Measurements from ENCODE around the gene TMEM25. TPM values are rescaled to one million over a fixed set of nuclear protein-coding genes. Genes with fewer than 3 reads are reported as not detected.

Gene TMEM25
- total and polyA plus RNA-seq, 2 donors (not counting 3 experiments of a cell fraction or from before 2014, with no cell fraction given): 18.9 to 34.6 TPM

- Histone ChIP-seq H3K9me3 (replicated peaks; ENCODE audit: control insufficient read depth, insufficient read depth, low read length) (no peaks in the 10 kb centered on the region), H3K36me3 (ENCODE audit: control insufficient read depth in 2 of 2, extremely low read depth in 1 of 2, insufficient read depth in 2 of 2, low read length in 2 of 2) (peaks cover 9 to 24% of the 10 kb centered on the region in 2 experiments), H4K20me1 (replicated peaks; ENCODE audit: control insufficient read depth, extremely low read depth, insufficient read depth, low read length) (no peaks in the 10 kb centered on the region), H3K79me2 (ENCODE audit: control insufficient read depth, insufficient read depth, low read length) (no peaks in the 10 kb centered on the region), H3K4me3 (replicated peaks in 1 of 3; ENCODE audit: insufficient read depth in 1 of 3, low read depth in 1 of 3, low read length in 3 of 3) (no peak overlapping the region), H3K27ac (ENCODE audit: insufficient read depth, low read depth, low read length) (no peak overlapping the region), H2AFZ (ENCODE audit: low read depth, low read length) (no peak overlapping the region), H3K27me3 (ENCODE audit: control insufficient read depth in 2 of 2, insufficient read depth in 2 of 2, low read length in 2 of 2) (no peaks in the 10 kb centered on the region), H3K4me2 (ENCODE audit: insufficient read depth, low read length) (no peak overlapping the region), H3K4me1 (ENCODE audit: control insufficient read depth, extremely low read depth, insufficient read depth, low read length) (peaks cover 9% of the 10 kb centered on the region), H3K9me1 (replicated peaks; ENCODE audit: control insufficient read depth, extremely low read depth, insufficient read depth, low read length) (no peaks in the 10 kb centered on the region), H3K9ac (replicated peaks; ENCODE audit: extremely low read depth, insufficient read depth, low read length) (no peak overlapping the region)
- FAIRE-seq (no peak), DNase-seq (ENCODE audit: low read depth, low spot score) (no peak)
- dilution Hi-C loops (cut with MboI; ENCODE audit: extremely low pct_ligation_motif_present, low sequenced_read_pairs): no loop called here
- intact Hi-C loops (cut with micrococcal nuclease): no loop called here
- ChIA-PET CTCF (interaction anchor here (1.1 kb wide), 1 partner anchor 38 kb away, joined by 3 read pairs; no protein-coding TSS in a partner anchor), POLR2A (no interaction called here)
- TF ChIP-seq EZH2 (IDR thresholded peaks at IDR 0.05; ENCODE audit: borderline replicate concordance, low read depth, low read length, severe bottlenecking) (no peak), CTCF (IDR thresholded peaks at IDR 0.05; ENCODE audit: extremely low read depth in 1 of 2, insufficient read depth in 1 of 2, low read depth in 1 of 2, low read length in 2 of 2) (no peak), GATA2 (IDR thresholded peaks at IDR 0.05; ENCODE audit: insufficient read depth, insufficient read length, low read depth, low read length) (no peak)
- TF ChIP-seq, protein P1, sequence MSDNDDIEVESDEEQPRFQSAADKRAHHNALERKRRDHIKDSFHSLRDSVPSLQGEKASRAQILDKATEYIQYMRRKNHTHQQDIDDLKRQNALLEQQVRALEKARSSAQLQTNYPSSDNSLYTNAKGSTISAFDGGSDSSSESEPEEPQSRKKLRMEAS (IDR thresholded peaks at IDR 0.05; ENCODE audit: insufficient read depth, insufficient read length): no peak
- no TSS peak for BruUV-seq (replicated peaks)
These were observed 4.3 kb upstream of the TMEM25 start for GRCh38 chr11:118526688-118527087.

DNA sequence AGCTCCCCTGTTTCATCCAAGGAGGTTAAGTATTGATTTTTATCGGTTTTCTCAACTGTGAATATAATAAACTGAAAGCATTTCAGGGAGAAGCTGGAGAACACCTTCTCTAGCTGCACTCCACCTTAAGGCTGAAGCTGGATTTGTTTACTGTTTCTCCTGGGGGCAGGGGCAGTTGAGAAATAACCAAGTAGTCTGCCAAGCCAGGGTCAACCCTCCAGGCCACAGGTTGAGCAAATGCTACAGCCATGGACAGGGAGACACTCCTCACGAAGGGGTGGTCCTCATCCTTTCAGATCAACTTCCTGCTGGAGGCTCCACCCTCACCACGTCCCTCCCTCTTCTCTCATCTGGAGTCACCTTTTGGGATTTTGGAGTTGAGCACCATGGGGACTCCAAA lies 3.9 kb upstream of the TMEM25 start, which contains the start of gene TTC36:
TTC36 (plus strand) TSS at position 366 of the 400 bp plus-strand sequence; CDS start at position 387, 21 bp downstream.
- Histone ChIP-seq H3K9me1 (replicated peaks; ENCODE audit: control insufficient read depth, extremely low read depth, insufficient read depth, low read length) (no peaks in the 10 kb centered on the region), H3K27ac (ENCODE audit: insufficient read depth, low read depth, low read length) (no peak within 1 kb of the TSS), H3K4me3 (replicated peaks in 1 of 3; ENCODE audit: insufficient read depth in 1 of 3, low read depth in 1 of 3, low read length in 3 of 3) (no peak within 1 kb of the TSS), H3K27me3 (ENCODE audit: control insufficient read depth in 2 of 2, insufficient read depth in 2 of 2, low read length in 2 of 2) (no peaks in the 10 kb centered on the region), H3K9ac (replicated peaks; ENCODE audit: extremely low read depth, insufficient read depth, low read length) (no peak within 1 kb of the TSS), H4K20me1 (replicated peaks; ENCODE audit: control insufficient read depth, extremely low read depth, insufficient read depth, low read length) (no peaks in the 10 kb centered on the region), H3K9me3 (replicated peaks; ENCODE audit: control insufficient read depth, insufficient read depth, low read length) (no peaks in the 10 kb centered on the region), H3K4me2 (ENCODE audit: insufficient read depth, low read length) (no peak within 1 kb of the TSS), H3K4me1 (ENCODE audit: control insufficient read depth, extremely low read depth, insufficient read depth, low read length) (peaks cover 10% of the 10 kb centered on the region), H3K36me3 (ENCODE audit: control insufficient read depth in 2 of 2, extremely low read depth in 1 of 2, insufficient read depth in 2 of 2, low read length in 2 of 2) (peaks cover 7 to 20% of the 10 kb centered on the region in 2 experiments), H3K79me2 (ENCODE audit: control insufficient read depth, insufficient read depth, low read length) (no peaks in the 10 kb centered on the region), H2AFZ (ENCODE audit: low read depth, low read length) (no peak within 1 kb of the TSS)
- ChIA-PET POLR2A (no interaction called here), CTCF (interaction anchor here (1.1 kb wide), 1 partner anchor 39 kb away, joined by 3 read pairs; no protein-coding TSS in a partner anchor)
- TF ChIP-seq POLR2A (IDR thresholded peaks at IDR 0.05; ENCODE audit: low read depth, low read length) (no peak), FOS (IDR thresholded peaks at IDR 0.05; ENCODE audit: borderline replicate concordance, insufficient read depth, low read length) (no peak), CTCF (IDR thresholded peaks at IDR 0.05; ENCODE audit: extremely low read depth in 1 of 2, insufficient read depth in 1 of 2, low read depth in 1 of 2, low read length in 2 of 2) (no peak), GATA2 (IDR thresholded peaks at IDR 0.05; ENCODE audit: insufficient read depth, insufficient read length, low read depth, low read length) (no peak), POLR2AphosphoS5 (IDR thresholded peaks at IDR 0.05; ENCODE audit: insufficient read depth, low read depth, low read length) (no peak), EZH2 (IDR thresholded peaks at IDR 0.05; ENCODE audit: borderline replicate concordance, low read depth, low read length, severe bottlenecking) (no peak), JUN (IDR thresholded peaks at IDR 0.05; ENCODE audit: borderline replicate concordance, insufficient read depth, insufficient read length, low read depth) (no peak), MYC (IDR thresholded peaks at IDR 0.05; ENCODE audit: low read depth, low read length) (no peak)
- TF ChIP-seq, protein P1 (IDR thresholded peaks at IDR 0.05; ENCODE audit: insufficient read depth, insufficient read length): no peak
- DNase-seq (ENCODE audit: low read depth, low spot score) (no peak), FAIRE-seq (no peak)
- dilution Hi-C loops (cut with MboI; ENCODE audit: extremely low pct_ligation_motif_present, low sequenced_read_pairs): no loop called here
- intact Hi-C loops (cut with micrococcal nuclease): no loop called here
- BruUV-seq (replicated peaks): no TSS peak

Measured in endothelial cell of umbilical vein (primary cell).